Neural progenitor cell (in vitro differentiated cells): ENCODE results near the gene SCARF2. TPM values are rescaled to one million over a fixed set of nuclear protein-coding genes. Genes with fewer than 3 reads are reported as not detected.

Experiments
- DNase-seq: peaks from one replicate; pipeline ENCODE4 v3.0.0-alpha.2; 2016; ENCODE audit warnings: low spot score
- H2AFZ ChIP-seq: fragments of 200-600 bp; sonication (generic); replicated peaks from 2 replicates; pipeline ENCODE4 v1.6.1; 2016; ENCODE audit warnings: antibody characterized with exemption
- H3F3A ChIP-seq: fragments of 200-600 bp; sonication (generic); 2 replicates; pipeline ENCODE4 v1.6.1; 2016; ENCODE audit warnings: antibody characterized with exemption, low read depth
- H3K27ac ChIP-seq: fragments of 200-600 bp; sonication (generic); 2 replicates; pipeline ENCODE4 v1.5.1; 2016; ENCODE audit warnings: mild to moderate bottlenecking
- H3K27me3 ChIP-seq: fragments of 200-600 bp; sonication (generic); 2 replicates; pipeline ENCODE4 v1.6.1; 2016; ENCODE audit warnings: mild to moderate bottlenecking, moderate library complexity
- H3K36me3 ChIP-seq: fragments of 200-600 bp; sonication (generic); 2 replicates; pipeline ENCODE4 v1.5.1; 2016
- H3K4me1 ChIP-seq: fragments of 200-600 bp; sonication (generic); 2 replicates; pipeline ENCODE4 v1.6.1; 2016; ENCODE audit warnings: mixed run types
- H3K4me2 ChIP-seq: fragments of 200-600 bp; sonication (generic); 2 replicates; pipeline ENCODE4 v1.6.1; 2016
- H3K4me3 ChIP-seq: fragments of 200-600 bp; sonication (generic); 2 replicates; pipeline ENCODE4 v1.5.1; 2016
- H3K79me2 ChIP-seq: fragments of 200-600 bp; sonication (generic); 2 replicates; pipeline ENCODE4 v1.6.1; 2016; ENCODE audit warnings: low read depth
- H3K9ac ChIP-seq: fragments of 200-600 bp; sonication (generic); 2 replicates; pipeline ENCODE4 v1.6.1; 2016
- H3K9me3 ChIP-seq: fragments of 200-600 bp; sonication (generic); 2 replicates; pipeline ENCODE4 v1.5.1; 2016; ENCODE audit warnings: low read depth
- H4K20me1 ChIP-seq: fragments of 200-600 bp; sonication (generic); 2 replicates; pipeline ENCODE4 v1.6.1; 2016; ENCODE audit warnings: low read depth
- H3K27ac Mint-ChIP-seq: 3 replicates; pipeline ENCODE4 v1.8.0; 2021; ENCODE audit warnings: mixed read lengths
- H3K27me3 Mint-ChIP-seq: 2 replicates; pipeline ENCODE4 v1.8.0; 2022; ENCODE audit warnings: low read depth, mild to moderate bottlenecking, inconsistent platforms, moderate library complexity, mixed read lengths; ENCODE audit not compliant: insufficient read depth
- H3K36me3 Mint-ChIP-seq: 3 replicates; pipeline ENCODE4 v1.8.0; 2021; ENCODE audit warnings: mixed read lengths
- H3K4me1 Mint-ChIP-seq: 3 replicates; pipeline ENCODE4 v1.8.0; 2021; ENCODE audit warnings: mixed read lengths
- H3K4me3 Mint-ChIP-seq: 3 replicates; pipeline ENCODE4 v1.8.0; 2021; ENCODE audit warnings: mild to moderate bottlenecking, moderate library complexity, mixed read lengths
- H3K9me3 Mint-ChIP-seq: 3 replicates; pipeline ENCODE4 v1.8.0; 2020; ENCODE audit warnings: mixed read lengths
- CTCF ChIP-seq: fragments of 200-600 bp; sonication (generic); IDR thresholded peaks from 2 replicates; pipeline ENCODE4 v1.5.1; 2017; ENCODE audit warnings: antibody characterized with exemption, mild to moderate bottlenecking
- EZH2 ChIP-seq: fragments of 200-600 bp; sonication (generic); IDR thresholded peaks from 2 replicates; pipeline ENCODE4 v1.6.1; 2017; ENCODE audit warnings: antibody characterized with exemption, mild to moderate bottlenecking, moderate library complexity
- EZH2phosphoT487 ChIP-seq: fragments of 200-600 bp; sonication (generic); IDR thresholded peaks from 2 replicates; pipeline ENCODE4 v1.6.1; 2017; ENCODE audit warnings: antibody characterized with exemption
- total RNA-seq: library from RNA; depleted of rRNA; stranded (reverse); fragments of >200 nt; gene quantifications from 2 replicates; pipeline ENCODE4 v1.2.3, GENCODE V29; 2015; ENCODE audit warnings: low replicate concordance

The SCARF2 gene
- total RNA-seq, 1 donor from 2014 or later = 0.22 TPM

- no peak overlapping the region for H3K4me2 ChIP-seq
- Mint-ChIP-seq H3K9me3 (peaks cover 2% of the 10 kb centered on the region), H3K27ac (no peak overlapping the region), H3K36me3 (peaks cover 6% of the 10 kb centered on the region), H3K4me3 (peak overlapping the region; percentile 77), H3K4me1 (peaks cover 22% of the 10 kb centered on the region), H3K27me3 (peaks cover 48% of the 10 kb centered on the region)
- peaks cover 100% of the 10 kb centered on the region for H3K27me3 ChIP-seq
- H3F3A ChIP-seq = peaks cover 10% of the 10 kb centered on the region
- H3K9ac ChIP-seq = no peak overlapping the region
- H3K4me1 ChIP-seq = no peaks in the 10 kb centered on the region
- no peak overlapping the region for H3K27ac ChIP-seq
- DNase-seq = no peak
- H3K36me3 ChIP-seq = no peaks in the 10 kb centered on the region
- H2AFZ ChIP-seq = no peak overlapping the region
- no peak for TF ChIP-seq CTCF
- no peak for TF ChIP-seq EZH2
- no peak for TF ChIP-seq EZH2phosphoT487
- peaks cover 87% of the 10 kb centered on the region for H4K20me1 ChIP-seq
- no peak overlapping the region for H3K4me3 ChIP-seq
- H3K79me2 ChIP-seq = no peaks in the 10 kb centered on the region
- H3K9me3 ChIP-seq = no peaks in the 10 kb centered on the region
Measured at GRCh38 chr22:20432244-20432686, 5.4 kb downstream of the SCARF2 start.

GRCh38 chr22:20431511-20432192 lies 6.0 kb downstream of the SCARF2 start:
- Mint-ChIP-seq H3K36me3 (peaks cover 10% of the 10 kb centered on the region), H3K4me1 (peaks cover 17% of the 10 kb centered on the region), H3K27me3 (peaks cover 48% of the 10 kb centered on the region), H3K9me3 (peaks cover 2% of the 10 kb centered on the region), H3K4me3 (peak overlapping the region; percentile 77), H3K27ac (no peak overlapping the region)
- Histone ChIP-seq H3K9ac (no peak overlapping the region), H3K79me2 (no peaks in the 10 kb centered on the region), H4K20me1 (peaks cover 81% of the 10 kb centered on the region), H3K4me1 (no peaks in the 10 kb centered on the region), H3K4me3 (peak overlapping the region; percentile 42), H2AFZ (no peak overlapping the region), H3F3A (peaks cover 10% of the 10 kb centered on the region), H3K27ac (no peak overlapping the region), H3K36me3 (no peaks in the 10 kb centered on the region), H3K9me3 (no peaks in the 10 kb centered on the region), H3K27me3 (peaks cover 98% of the 10 kb centered on the region), H3K4me2 (peak overlapping the region; percentile 80)
- TF ChIP-seq EZH2phosphoT487 (peak; percentile 0), CTCF (no peak), EZH2 (peak; percentile 8)
- DNase-seq = peak; percentile 37

GRCh38 chr22:20430720-20431510 lies 6.7 kb downstream of the SCARF2 start:
- Histone ChIP-seq H3K27me3 (peaks cover 90% of the 10 kb centered on the region), H3F3A (peaks cover 10% of the 10 kb centered on the region), H3K27ac (no peak overlapping the region), H2AFZ (no peak overlapping the region), H3K4me3 (peak overlapping the region; percentile 42), H3K4me1 (no peaks in the 10 kb centered on the region), H3K36me3 (no peaks in the 10 kb centered on the region), H3K4me2 (peak overlapping the region; percentile 80), H3K79me2 (no peaks in the 10 kb centered on the region), H3K9ac (no peak overlapping the region), H3K9me3 (no peaks in the 10 kb centered on the region), H4K20me1 (peaks cover 75% of the 10 kb centered on the region)
- Mint-ChIP-seq H3K4me3 (peak overlapping the region; percentile 72), H3K27ac (no peak overlapping the region), H3K4me1 (peaks cover 16% of the 10 kb centered on the region), H3K9me3 (peaks cover 2% of the 10 kb centered on the region), H3K36me3 (peaks cover 10% of the 10 kb centered on the region), H3K27me3 (peaks cover 48% of the 10 kb centered on the region)
- TF ChIP-seq CTCF (peak; percentile 54), EZH2 (peak; percentile 81), EZH2phosphoT487 (peak; percentile 69)
- peak; percentile 93 for DNase-seq
